GM21529 (cell line): Measurements from ENCODE around the gene UBASH3B.

Source experiments
- ATAC-seq: cut with Tn5 transposase; IDR thresholded peaks from one replicate; pipeline ENCODE4 v1.9.1; 2021; ENCODE audit not compliant: unreplicated experiment

UBASH3B gene

GRCh38 chr11:122751292-122752070 is 96.0 kb downstream of the UBASH3B start:
- no peak for ATAC-seq

GRCh38 chr11:122754028-122754427 is 98.5 kb downstream of the UBASH3B start:
- ATAC-seq: no peak

- peak; percentile 68 for ATAC-seq
Measured at GRCh38 chr11:122754553-122755322, 99.2 kb downstream of the UBASH3B start.

- no peak for ATAC-seq
Measured at GRCh38 chr11:122755409-122755808, 99.9 kb downstream of the UBASH3B start.

GRCh38 chr11:122755941-122756340 is 100.4 kb downstream of the UBASH3B start:
- no peak for ATAC-seq

GRCh38 chr11:122756417-122756816 is 100.9 kb downstream of the UBASH3B start:
- peak; percentile 73 for ATAC-seq

- ATAC-seq: no peak
Measured at GRCh38 chr11:122757201-122757600, 101.7 kb downstream of the UBASH3B start.

- no peak for ATAC-seq
Measured at GRCh38 chr11:122758339-122758738, 102.8 kb downstream of the UBASH3B start.

- no peak for ATAC-seq
Measured at GRCh38 chr11:122758974-122759373, 103.5 kb downstream of the UBASH3B start.

- no peak for ATAC-seq
Measured at GRCh38 chr11:122763108-122763507, 107.6 kb downstream of the UBASH3B start.

- no peak for ATAC-seq
Measured at GRCh38 chr11:122764371-122765090, 109.0 kb downstream of the UBASH3B start.

- no peak for ATAC-seq
Measured at GRCh38 chr11:122765487-122766131, 110.1 kb downstream of the UBASH3B start.

- no peak for ATAC-seq
Measured at GRCh38 chr11:122769126-122769780, 113.7 kb downstream of the UBASH3B start.

GRCh38 chr11:122772945-122773344 is 117.4 kb downstream of the UBASH3B start:
- no peak for ATAC-seq

- no peak for ATAC-seq
Measured at GRCh38 chr11:122773781-122774266, 118.3 kb downstream of the UBASH3B start.

- no peak for ATAC-seq
Measured at GRCh38 chr11:122775675-122776271, 120.3 kb downstream of the UBASH3B start.

- ATAC-seq: no peak
Measured at GRCh38 chr11:122776546-122776945, 121.0 kb downstream of the UBASH3B start.

- no peak for ATAC-seq
Measured at GRCh38 chr11:122777343-122777742, 121.8 kb downstream of the UBASH3B start.

- ATAC-seq: no peak
Measured at GRCh38 chr11:122778148-122778547, 122.6 kb downstream of the UBASH3B start.

- ATAC-seq: no peak
Measured at GRCh38 chr11:122779047-122779629, 123.6 kb downstream of the UBASH3B start.
